ENCODE measurements around the gene COIL. TPM values are rescaled to one million over a fixed set of nuclear protein-coding genes. Genes with fewer than 3 reads are reported as not detected.

Gene COIL
- total and polyA plus RNA-seq, 4 donors: 4.7 to 9.9 (median 6.5) TPM

DNA sequence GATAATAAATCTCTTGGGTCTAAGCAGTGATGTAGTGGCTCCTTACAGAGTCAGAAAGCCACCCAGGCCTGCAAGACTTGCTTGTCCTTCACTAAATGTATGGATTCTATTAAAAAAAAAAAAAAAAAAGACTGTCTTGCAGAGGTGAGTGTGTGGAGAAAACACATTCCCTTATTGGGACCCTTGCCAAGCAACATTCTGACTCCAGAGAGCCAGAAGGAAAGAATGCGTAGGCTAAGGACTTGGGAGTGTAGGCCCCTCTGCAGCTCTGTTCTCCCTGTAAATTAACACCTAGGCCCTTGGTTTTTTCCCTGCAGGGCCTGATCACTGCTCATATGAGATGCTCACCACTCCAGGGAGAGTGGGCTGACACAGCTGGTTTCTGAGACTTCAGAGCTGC is 34.9 kb upstream of the COIL start:
- whole genome bisulfite sequencing: 96% methylated on average over 1 of the region's 1 CpG
- TF ChIP-seq NR2F2 (IDR thresholded peaks at IDR 0.05) (no peak), FOXA1 (IDR thresholded peaks at IDR 0.05) (no peak), RXRA (IDR thresholded peaks at IDR 0.05) (no peak), JUND (IDR thresholded peaks at IDR 0.05) (no peak), HNF4A (conservative IDR thresholded peaks at IDR 0.05) (no peak), HNF4G (IDR thresholded peaks at IDR 0.05) (no peak), EGR1 (IDR thresholded peaks at IDR 0.05; ENCODE audit: low read depth in 2 of 2) (no peak), TAF1 (conservative IDR thresholded peaks at IDR 0.05) (no peak), YY1 (IDR thresholded peaks at IDR 0.05) (no peak)
- TF ChIP-seq, protein P1, sequence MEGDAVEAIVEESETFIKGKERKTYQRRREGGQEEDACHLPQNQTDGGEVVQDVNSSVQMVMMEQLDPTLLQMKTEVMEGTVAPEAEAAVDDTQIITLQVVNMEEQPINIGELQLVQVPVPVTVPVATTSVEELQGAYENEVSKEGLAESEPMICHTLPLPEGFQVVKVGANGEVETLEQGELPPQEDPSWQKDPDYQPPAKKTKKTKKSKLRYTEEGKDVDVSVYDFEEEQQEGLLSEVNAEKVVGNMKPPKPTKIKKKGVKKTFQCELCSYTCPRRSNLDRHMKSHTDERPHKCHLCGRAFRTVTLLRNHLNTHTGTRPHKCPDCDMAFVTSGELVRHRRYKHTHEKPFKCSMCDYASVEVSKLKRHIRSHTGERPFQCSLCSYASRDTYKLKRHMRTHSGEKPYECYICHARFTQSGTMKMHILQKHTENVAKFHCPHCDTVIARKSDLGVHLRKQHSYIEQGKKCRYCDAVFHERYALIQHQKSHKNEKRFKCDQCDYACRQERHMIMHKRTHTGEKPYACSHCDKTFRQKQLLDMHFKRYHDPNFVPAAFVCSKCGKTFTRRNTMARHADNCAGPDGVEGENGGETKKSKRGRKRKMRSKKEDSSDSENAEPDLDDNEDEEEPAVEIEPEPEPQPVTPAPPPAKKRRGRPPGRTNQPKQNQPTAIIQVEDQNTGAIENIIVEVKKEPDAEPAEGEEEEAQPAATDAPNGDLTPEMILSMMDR (IDR thresholded peaks at IDR 0.05; ENCODE audit: low read depth, low read length, missing input control): no peak
- TF ChIP-seq, protein P2, sequence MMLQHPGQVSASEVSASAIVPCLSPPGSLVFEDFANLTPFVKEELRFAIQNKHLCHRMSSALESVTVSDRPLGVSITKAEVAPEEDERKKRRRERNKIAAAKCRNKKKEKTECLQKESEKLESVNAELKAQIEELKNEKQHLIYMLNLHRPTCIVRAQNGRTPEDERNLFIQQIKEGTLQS (IDR thresholded peaks at IDR 0.05): no peak
- TF ChIP-seq, protein P3, sequence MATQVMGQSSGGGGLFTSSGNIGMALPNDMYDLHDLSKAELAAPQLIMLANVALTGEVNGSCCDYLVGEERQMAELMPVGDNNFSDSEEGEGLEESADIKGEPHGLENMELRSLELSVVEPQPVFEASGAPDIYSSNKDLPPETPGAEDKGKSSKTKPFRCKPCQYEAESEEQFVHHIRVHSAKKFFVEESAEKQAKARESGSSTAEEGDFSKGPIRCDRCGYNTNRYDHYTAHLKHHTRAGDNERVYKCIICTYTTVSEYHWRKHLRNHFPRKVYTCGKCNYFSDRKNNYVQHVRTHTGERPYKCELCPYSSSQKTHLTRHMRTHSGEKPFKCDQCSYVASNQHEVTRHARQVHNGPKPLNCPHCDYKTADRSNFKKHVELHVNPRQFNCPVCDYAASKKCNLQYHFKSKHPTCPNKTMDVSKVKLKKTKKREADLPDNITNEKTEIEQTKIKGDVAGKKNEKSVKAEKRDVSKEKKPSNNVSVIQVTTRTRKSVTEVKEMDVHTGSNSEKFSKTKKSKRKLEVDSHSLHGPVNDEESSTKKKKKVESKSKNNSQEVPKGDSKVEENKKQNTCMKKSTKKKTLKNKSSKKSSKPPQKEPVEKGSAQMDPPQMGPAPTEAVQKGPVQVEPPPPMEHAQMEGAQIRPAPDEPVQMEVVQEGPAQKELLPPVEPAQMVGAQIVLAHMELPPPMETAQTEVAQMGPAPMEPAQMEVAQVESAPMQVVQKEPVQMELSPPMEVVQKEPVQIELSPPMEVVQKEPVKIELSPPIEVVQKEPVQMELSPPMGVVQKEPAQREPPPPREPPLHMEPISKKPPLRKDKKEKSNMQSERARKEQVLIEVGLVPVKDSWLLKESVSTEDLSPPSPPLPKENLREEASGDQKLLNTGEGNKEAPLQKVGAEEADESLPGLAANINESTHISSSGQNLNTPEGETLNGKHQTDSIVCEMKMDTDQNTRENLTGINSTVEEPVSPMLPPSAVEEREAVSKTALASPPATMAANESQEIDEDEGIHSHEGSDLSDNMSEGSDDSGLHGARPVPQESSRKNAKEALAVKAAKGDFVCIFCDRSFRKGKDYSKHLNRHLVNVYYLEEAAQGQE (IDR thresholded peaks at IDR 0.05): no peak
- DNase-seq (ENCODE audit: low spot score): no peak

DNA sequence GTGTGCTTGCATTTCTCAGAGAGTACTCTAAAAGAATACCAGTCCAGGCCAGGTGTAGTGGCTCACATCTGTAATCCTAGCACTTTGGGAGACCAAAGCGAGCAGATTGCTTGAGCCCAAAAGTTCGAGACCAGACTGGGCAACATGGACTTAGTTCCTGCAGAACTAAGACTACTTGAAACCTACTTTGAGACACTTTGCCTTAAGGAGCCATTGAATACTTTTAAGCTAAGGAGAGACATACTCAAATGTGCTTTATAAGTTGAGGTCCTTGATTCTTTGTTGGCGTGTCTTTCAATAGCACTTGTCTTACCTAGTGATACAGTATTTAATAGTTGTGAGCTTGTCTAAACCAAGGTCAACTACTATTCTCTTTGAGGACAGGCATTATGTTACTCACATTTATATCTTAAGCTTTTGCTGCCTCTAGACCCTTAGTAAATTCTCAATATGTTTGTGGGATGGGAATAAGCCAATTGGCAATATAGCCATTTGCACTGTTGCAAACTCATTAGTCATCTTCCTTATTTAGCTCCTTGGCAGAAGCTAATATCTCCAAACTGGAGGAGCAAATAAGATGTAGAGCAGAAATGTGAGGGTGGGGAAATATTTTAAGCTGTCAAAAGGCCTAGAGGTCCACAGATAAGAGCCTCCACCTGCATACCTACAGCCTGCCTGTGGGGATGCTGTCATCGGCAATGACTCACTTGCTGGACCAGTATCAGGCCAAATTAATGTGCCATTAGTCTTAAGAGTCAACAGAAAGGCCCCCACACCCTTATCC is 33.4 kb upstream of the COIL start:
- no peak for DNase-seq (ENCODE audit: low spot score)
- 96% methylated on average over 4 of the region's 4 CpGs for WGBS
- H3K27me3 ChIP-seq (ENCODE audit: control insufficient read depth in 4 of 4, insufficient read depth in 4 of 4, low read length in 3 of 4): no peaks in the 10 kb centered on the region
- H3K4me1 ChIP-seq (ENCODE audit: control insufficient read depth in 4 of 4, insufficient read depth in 4 of 4, low read length in 3 of 4): no peaks in the 10 kb centered on the region
- no peak overlapping the region for H3K27ac ChIP-seq (ENCODE audit: low read depth in 1 of 2, low read length in 2 of 2)
- no peaks in the 10 kb centered on the region for H3K9me3 ChIP-seq (ENCODE audit: control insufficient read depth in 4 of 4, low read length in 3 of 4)
- H3K4me3 ChIP-seq (ENCODE audit: low read depth in 1 of 3, low read length in 3 of 3): no peak overlapping the region
- no peak overlapping the region for H3K9ac ChIP-seq (ENCODE audit: low read depth in 1 of 2, low read length in 2 of 2)
- peaks cover 0 to 36% (median 14%) of the 10 kb centered on the region in 4 donors for H3K36me3 ChIP-seq (ENCODE audit: control insufficient read depth in 4 of 4, insufficient read depth in 3 of 4, low read depth in 1 of 4, low read length in 3 of 4)
- TF ChIP-seq RXRA (IDR thresholded peaks at IDR 0.05): no peak
- TF ChIP-seq SP1 (IDR thresholded peaks at IDR 0.05): no peak
- no peak for TF ChIP-seq EGR1 (IDR thresholded peaks at IDR 0.05; ENCODE audit: low read depth in 2 of 2)
- TF ChIP-seq FOXA1 (IDR thresholded peaks at IDR 0.05): no peak
- no peak for TF ChIP-seq HNF4G (IDR thresholded peaks at IDR 0.05)
- TF ChIP-seq YY1 (IDR thresholded peaks at IDR 0.05): no peak
- TF ChIP-seq, protein P1 (IDR thresholded peaks at IDR 0.05; ENCODE audit: low read depth, low read length, missing input control): no peak
- TF ChIP-seq NR2F2 (IDR thresholded peaks at IDR 0.05): no peak
- TF ChIP-seq, protein P3 (IDR thresholded peaks at IDR 0.05): no peak
- TF ChIP-seq, protein P4, sequence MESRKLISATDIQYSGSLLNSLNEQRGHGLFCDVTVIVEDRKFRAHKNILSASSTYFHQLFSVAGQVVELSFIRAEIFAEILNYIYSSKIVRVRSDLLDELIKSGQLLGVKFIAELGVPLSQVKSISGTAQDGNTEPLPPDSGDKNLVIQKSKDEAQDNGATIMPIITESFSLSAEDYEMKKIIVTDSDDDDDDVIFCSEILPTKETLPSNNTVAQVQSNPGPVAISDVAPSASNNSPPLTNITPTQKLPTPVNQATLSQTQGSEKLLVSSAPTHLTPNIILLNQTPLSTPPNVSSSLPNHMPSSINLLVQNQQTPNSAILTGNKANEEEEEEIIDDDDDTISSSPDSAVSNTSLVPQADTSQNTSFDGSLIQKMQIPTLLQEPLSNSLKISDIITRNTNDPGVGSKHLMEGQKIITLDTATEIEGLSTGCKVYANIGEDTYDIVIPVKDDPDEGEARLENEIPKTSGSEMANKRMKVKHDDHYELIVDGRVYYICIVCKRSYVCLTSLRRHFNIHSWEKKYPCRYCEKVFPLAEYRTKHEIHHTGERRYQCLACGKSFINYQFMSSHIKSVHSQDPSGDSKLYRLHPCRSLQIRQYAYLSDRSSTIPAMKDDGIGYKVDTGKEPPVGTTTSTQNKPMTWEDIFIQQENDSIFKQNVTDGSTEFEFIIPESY (IDR thresholded peaks at IDR 0.05): no peak
- TF ChIP-seq TAF1 (conservative IDR thresholded peaks at IDR 0.05): no peak
- TF ChIP-seq HNF4A (conservative IDR thresholded peaks at IDR 0.05): no peak
- TF ChIP-seq FOXA2 (IDR thresholded peaks at IDR 0.05): no peak
- no peak for TF ChIP-seq GABPA (IDR thresholded peaks at IDR 0.05 in 1 of 2, conservative IDR thresholded peaks at IDR 0.05 in 1 of 2)
- no peak for TF ChIP-seq JUND (IDR thresholded peaks at IDR 0.05)

More for the DNA sequence above, 34.9 kb upstream of the COIL start:
- Histone ChIP-seq H3K4me3 (ENCODE audit: low read depth in 1 of 3, low read length in 3 of 3) (no peak overlapping the region), H3K9me3 (ENCODE audit: control insufficient read depth in 4 of 4, low read length in 3 of 4) (no peaks in the 10 kb centered on the region), H3K27me3 (ENCODE audit: control insufficient read depth in 4 of 4, insufficient read depth in 4 of 4, low read length in 3 of 4) (no peaks in the 10 kb centered on the region), H3K9ac (ENCODE audit: low read depth in 1 of 2, low read length in 2 of 2) (no peak overlapping the region), H3K36me3 (ENCODE audit: control insufficient read depth in 4 of 4, insufficient read depth in 3 of 4, low read depth in 1 of 4, low read length in 3 of 4) (peaks cover 0 to 36% (median 14%) of the 10 kb centered on the region in 4 donors), H3K27ac (ENCODE audit: low read depth in 1 of 2, low read length in 2 of 2) (no peak overlapping the region), H3K4me1 (ENCODE audit: control insufficient read depth in 4 of 4, insufficient read depth in 4 of 4, low read length in 3 of 4) (no peaks in the 10 kb centered on the region)
